ENCODE measurements around the gene EPB41L5.

Gene EPB41L5

GRCh38 chr2:120221616-120222015 is 208.7 kb downstream of the EPB41L5 start:
- DNase-seq (ENCODE audit: low read depth, low spot score): no peak
- CTCF ChIA-PET: interaction anchor here (1.6 kb wide), 1 partner anchor 92 kb away, joined by 4 read pairs; no protein-coding TSS in a partner anchor
- H3K4me3 ChIP-seq (ENCODE audit: low read depth, low read length): no peak overlapping the region
- no peak for TF ChIP-seq CTCF (IDR thresholded peaks at IDR 0.05; ENCODE audit: insufficient read depth, low read length, missing control alignments)
- POLR2A ChIA-PET: no interaction called here

GRCh38 chr2:120222186-120223033 is 209.5 kb downstream of the EPB41L5 start:
- no peak for TF ChIP-seq CTCF (IDR thresholded peaks at IDR 0.05; ENCODE audit: insufficient read depth, low read length, missing control alignments)
- peak overlapping the region; percentile 71 for H3K4me3 ChIP-seq (ENCODE audit: low read depth, low read length)
- no peak for DNase-seq (ENCODE audit: low read depth, low spot score)
- CTCF ChIA-PET: interaction anchor here (1.1 to 1.6 kb wide), 2 partner anchors 8 to 91 kb away, joined by 3 to 4 read pairs; no protein-coding TSS in a partner anchor
- POLR2A ChIA-PET: no interaction called here

GRCh38 chr2:120223034-120223912 is 210.4 kb downstream of the EPB41L5 start, which contains the start of gene TMEM185B:
TMEM185B (minus strand) TSS chr2:120223400; CDS start chr2:120222976, 424 bp downstream.
- CTCF ChIA-PET: interaction anchor here (1.1 to 1.6 kb wide), 2 partner anchors 9 to 90 kb away, joined by 3 to 4 read pairs; no protein-coding TSS in a partner anchor
- POLR2A ChIA-PET: interaction anchor here (0.6 to 1.1 kb wide), 3 partner anchors 17 to 29 kb away, joined by 3 to 10 read pairs (median 3); partner anchors contain the start of gene RALB
- H3K4me3 ChIP-seq (ENCODE audit: low read depth, low read length): peak within 1 kb of the TSS; percentile 71
- DNase-seq (ENCODE audit: low read depth, low spot score): no peak
- TF ChIP-seq CTCF (IDR thresholded peaks at IDR 0.05; ENCODE audit: insufficient read depth, low read length, missing control alignments): peak; percentile 28

DNA sequence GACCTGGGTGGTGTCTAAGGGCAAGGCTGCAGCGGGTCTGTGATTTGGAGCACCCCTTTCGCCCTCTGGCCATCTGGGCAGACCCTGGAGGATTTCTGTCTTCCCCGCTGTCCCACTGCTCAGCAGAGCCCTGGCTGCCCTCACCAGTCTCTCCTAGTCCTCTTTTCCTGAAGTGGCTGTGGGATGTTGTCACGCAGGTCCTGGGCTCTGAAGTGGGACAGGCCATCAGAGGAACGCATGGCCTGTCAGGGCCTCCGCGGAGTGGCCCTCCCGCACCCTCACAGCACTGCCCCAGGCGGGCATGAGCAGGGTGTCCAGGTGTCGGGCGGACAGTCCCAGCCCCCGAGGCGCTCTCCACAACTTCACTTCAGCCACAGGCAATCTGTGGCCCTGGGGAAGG is 211.4 kb downstream of the EPB41L5 start:
- no peak for DNase-seq (ENCODE audit: low read depth, low spot score)

More for the DNA sequence above, 211.4 kb downstream of the EPB41L5 start:
- CTCF ChIA-PET: no interaction called here
- H3K4me3 ChIP-seq (ENCODE audit: low read depth, low read length): no peak overlapping the region; the same call in 1 of the 2 replicates
- POLR2A ChIA-PET: interaction anchor here (1.1 to 1.5 kb wide), 2 partner anchors 16 to 28 kb away, joined by 3 read pairs; partner anchors contain the start of gene RALB
- no peak for TF ChIP-seq CTCF (IDR thresholded peaks at IDR 0.05; ENCODE audit: insufficient read depth, low read length, missing control alignments)
